GM08714 (cell line): ENCODE measurements around the gene NPEPPS.
"Not testable (repeated sequence)": the region's sequence is repeated elsewhere in the genome, so short reads cannot be mapped to it uniquely, and the experiment has no call there.

Experiments
- H3K4me3 ChIP-seq: fragments of 200-500 bp; sonication (Bioruptor generic); 2 replicates; pipeline ENCODE4 v1.5.1; 2014; ENCODE audit warnings: mild to moderate bottlenecking, low read length, inconsistent platforms

Gene NPEPPS

GRCh38 chr17:47530557-47531232 lies at the start of gene NPEPPS:
Gene NPEPPS (plus strand): TSS chr17:47531108. CDS start chr17:47531301, 193 bp downstream.
- H3K4me3 ChIP-seq = peak within 1 kb of the TSS; percentile 77

DNA sequence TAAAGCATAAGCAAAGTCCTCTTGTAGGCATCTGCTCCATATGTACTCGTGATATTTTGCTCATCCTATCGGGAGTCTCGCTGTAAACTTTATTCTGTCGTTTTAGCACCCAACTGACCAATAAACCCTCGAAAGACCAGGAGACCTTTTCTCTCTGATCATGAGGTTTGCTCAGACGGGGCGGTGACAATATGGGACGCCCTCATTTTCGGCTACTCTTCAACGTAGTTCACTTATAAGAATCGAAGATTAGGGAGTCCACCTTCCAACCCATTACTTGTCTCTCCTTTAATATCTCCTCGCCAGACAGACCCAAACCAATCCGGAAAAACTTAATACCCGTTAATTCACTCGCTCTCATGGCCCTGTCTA lies 39.1 kb upstream of the NPEPPS start:
- peak overlapping the region; percentile 74 for H3K4me3 ChIP-seq

DNA sequence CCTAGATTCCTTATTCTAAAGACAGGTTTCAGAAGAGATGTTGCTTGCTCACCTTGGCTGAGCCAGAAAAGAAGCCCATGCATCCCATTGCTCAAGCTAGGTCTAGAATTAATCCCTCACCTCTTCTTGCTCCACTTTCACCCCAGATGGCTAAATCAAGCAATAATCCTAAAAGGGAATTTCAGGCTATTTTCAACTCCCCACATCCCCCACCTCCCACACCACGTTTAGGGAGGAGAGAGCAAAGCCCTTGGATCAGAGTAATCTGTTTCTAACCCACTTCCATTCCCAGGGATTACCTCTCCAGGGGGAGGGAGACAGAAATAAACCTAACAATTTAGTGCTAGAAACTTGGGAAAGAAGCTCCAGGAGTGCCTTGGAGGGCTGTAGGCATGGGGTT lies 31.8 kb upstream of the NPEPPS start:
- H3K4me3 ChIP-seq = not testable (repeated sequence)

GRCh38 chr17:47499494-47499893 lies 31.4 kb upstream of the NPEPPS start:
- not testable (repeated sequence) for H3K4me3 ChIP-seq

DNA sequence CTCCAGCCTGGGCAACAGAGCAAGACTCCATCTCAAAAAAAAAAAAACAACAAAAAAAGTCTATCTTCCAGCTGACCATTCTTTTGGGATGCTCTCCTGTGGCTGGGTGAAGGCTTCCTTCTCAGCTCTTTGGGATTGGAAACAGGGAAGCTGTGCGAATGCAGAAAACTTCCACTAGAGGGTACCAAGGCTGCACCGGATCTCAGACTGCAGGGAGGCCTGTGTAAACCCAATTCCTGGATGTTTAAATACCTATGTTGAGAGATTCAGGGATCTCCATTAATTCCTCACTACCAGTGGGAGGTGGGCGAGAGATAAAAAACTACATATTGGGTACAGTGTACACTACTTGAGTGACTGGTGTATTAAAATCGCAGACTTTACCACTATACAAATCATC lies 30.3 kb upstream of the NPEPPS start:
- not testable (repeated sequence) for H3K4me3 ChIP-seq

DNA sequence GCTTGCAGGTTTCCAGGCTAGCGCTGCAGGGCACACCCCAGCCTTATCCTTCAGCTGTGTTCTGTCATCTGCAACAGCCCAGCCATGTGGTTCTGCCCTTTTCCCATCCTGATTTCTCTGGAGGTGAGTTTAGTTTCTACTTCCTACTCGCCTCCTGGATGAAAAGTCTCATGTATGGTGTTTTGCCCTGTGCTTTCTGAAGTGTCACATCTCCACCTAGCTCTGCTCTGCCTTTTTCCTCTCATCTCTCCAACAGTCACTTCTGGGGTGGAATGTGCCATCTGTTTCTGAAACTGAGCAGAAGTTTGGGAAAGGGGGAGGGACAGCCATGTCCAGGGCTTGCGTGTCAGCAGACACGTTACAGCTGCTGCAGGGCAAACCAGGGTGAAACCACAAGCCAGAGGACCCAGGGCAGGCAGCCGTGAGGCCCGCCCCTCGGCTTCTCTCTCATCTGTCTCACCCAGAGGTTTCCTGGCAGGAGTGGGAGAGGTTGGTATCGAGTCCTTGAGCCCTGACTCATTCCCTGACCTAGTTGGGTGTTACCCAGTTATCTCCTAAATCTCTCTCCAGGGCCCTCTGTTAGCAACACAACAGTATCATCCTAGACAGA lies 28.7 kb upstream of the NPEPPS start:
- H3K4me3 ChIP-seq = not testable (repeated sequence)

- H3K4me3 ChIP-seq = not testable (repeated sequence)
Measured at GRCh38 chr17:47502776-47503455, 28.0 kb upstream of the NPEPPS start.

DNA sequence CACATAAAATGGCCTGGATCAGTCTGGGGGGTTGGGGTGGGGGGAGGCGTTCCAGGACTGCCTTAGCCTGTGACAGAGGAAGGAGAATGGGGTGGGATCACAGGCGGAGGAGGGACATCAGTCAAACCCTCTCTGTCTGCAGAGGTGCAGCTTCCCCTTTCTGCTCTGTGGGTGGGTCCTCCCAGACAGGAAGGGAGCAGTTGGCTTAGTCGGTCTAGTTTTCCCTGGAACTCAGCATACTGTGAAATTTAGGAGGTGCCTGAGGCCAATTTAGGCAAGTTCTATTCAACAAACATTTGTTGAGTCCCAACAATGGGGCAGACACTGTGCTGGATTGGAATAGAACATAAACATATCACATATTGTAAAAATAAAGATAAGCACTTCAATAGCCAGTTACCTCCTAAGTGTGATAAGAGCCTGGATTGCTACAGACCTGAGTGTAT lies 19.2 kb upstream of the NPEPPS start:
- H3K4me3 ChIP-seq = not testable (repeated sequence)

DNA sequence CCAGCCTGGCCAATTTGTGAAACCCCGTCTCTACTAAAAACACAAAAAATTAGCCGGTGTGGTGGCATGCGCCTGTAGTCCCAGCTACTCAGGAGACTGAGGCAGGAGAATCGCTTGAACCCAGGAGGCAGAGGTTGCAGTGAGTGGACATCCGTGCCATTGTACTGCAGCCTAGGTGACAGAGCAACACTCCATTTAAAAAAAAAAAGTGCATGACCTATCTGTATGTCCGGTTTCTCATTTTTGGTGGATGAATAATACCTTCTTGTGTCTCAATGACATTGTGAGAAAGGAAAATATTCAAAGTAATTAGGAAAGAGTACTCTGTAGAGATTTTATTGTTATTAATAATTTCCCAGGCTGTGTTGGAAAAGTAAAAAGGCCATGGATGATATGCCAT lies 17.6 kb upstream of the NPEPPS start:
- H3K4me3 ChIP-seq = not testable (repeated sequence)

DNA sequence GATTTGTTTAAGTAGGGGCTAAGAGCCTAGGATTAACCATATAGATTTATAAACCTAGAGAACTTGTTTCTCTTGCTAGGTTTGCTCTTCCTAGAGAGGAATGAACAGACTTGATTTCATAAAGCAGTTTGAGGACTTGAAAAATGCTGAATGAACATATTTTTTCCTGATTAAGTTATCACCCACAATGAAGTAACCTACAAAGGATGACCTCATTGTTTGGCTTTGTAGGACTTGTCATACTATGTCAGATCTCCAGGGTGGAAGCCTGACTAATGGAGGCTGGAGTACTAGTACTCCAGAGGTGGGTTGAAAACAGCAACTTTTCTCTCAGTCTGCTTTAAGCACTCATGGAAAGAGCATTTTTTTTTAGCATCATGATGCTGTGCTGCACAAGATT lies 12.0 kb upstream of the NPEPPS start:
- not testable (repeated sequence) for H3K4me3 ChIP-seq

GRCh38 chr17:47519365-47519764 lies 11.5 kb upstream of the NPEPPS start:
- not testable (repeated sequence) for H3K4me3 ChIP-seq

GRCh38 chr17:47520279-47520678 lies 10.6 kb upstream of the NPEPPS start:
- not testable (repeated sequence) for H3K4me3 ChIP-seq

- H3K4me3 ChIP-seq = not testable (repeated sequence)
Measured at GRCh38 chr17:47521434-47521833, 9.5 kb upstream of the NPEPPS start.

GRCh38 chr17:47522341-47522740 lies 8.6 kb upstream of the NPEPPS start:
- not testable (repeated sequence) for H3K4me3 ChIP-seq

GRCh38 chr17:47531233-47531820 lies 419 bp downstream of the NPEPPS start:
- peak overlapping the region; percentile 77 for H3K4me3 ChIP-seq

DNA sequence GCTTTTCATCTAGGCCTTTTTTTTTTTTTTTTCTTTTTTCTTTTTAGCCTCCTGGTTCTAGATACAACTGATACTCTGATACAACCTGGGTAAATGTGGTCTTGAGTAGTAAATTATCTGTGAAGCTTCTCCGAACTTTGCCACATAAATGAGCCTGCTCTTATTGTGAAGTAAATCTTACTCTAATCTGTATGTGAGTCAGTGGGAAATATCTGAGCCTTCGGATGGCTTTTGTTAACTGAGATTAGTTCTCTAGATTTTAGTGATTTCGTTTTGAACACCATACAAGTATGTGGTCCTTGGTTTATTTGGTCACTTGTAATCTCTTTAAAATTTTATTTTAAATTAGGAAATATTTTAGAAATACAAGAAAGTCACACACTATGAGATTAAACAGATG lies 8.2 kb downstream of the NPEPPS start:
- not testable (repeated sequence) for H3K4me3 ChIP-seq

DNA sequence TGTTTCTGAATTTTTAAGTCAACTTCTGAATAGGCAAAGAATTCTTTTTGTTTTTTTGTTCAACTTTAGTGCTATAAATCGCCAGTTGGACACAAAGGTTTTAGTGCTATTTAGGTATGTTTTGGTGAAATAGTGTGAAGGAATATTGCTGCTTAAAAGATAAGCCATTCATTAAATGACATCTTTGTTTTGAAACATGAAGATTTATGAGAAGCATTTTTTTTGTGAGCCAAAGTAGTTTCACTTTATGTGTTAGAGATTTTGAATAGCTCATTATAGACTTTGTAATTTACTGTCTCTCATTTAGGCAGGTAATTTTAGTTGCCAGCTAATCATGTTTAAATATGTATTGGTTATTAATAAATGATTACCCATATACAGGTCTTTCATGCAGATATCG lies 10.8 kb downstream of the NPEPPS start:
- not testable (repeated sequence) for H3K4me3 ChIP-seq

- not testable (repeated sequence) for H3K4me3 ChIP-seq
Measured at GRCh38 chr17:47544327-47544726, 13.4 kb downstream of the NPEPPS start.

DNA sequence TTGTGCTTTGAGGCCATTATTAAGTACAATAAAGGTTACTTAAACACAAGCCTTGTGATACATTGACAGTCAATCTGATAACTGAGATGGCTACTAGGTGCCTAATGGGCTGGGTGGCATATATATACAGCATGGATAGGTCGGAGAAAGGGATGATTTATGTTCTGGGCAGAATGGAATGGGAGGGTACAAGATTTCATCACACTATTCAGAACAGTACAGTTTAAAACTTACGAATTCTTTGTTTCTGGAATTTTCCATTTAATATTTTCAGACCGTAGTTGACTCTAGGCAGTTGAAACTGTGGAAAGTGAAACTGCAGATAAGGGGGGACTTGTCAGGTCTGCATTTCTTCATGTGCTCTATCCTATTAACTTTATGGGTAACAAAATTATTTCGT lies 23.8 kb downstream of the NPEPPS start:
- not testable (repeated sequence) for H3K4me3 ChIP-seq

DNA sequence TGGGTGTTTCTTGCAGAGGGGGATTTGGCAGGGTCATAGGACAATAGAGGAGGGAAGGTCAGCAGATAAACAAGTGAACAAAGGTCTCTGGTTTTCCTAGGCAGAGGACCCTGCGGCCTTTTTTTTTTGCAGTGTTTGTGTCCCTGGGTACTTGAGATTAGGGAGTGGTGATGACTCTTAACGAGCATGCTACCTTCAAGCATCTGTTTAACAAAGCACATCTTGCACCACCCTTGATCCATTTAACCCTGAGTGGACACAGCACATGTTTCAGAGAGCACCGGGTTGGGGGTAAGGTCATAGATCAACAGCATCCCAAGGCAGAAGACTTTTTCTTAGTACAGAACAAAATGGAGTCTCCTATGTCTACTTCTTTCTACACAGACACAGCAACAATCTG lies 25.2 kb downstream of the NPEPPS start:
- H3K4me3 ChIP-seq = not testable (repeated sequence)

GRCh38 chr17:47560517-47561043 lies 29.7 kb downstream of the NPEPPS start:
- H3K4me3 ChIP-seq = not testable (repeated sequence)
